ENCODE data around the gene ZNF749. TPM values are rescaled to one million over a fixed set of nuclear protein-coding genes. Genes with fewer than 3 reads are reported as not detected.
"Not testable (repeated sequence)": the region's sequence is repeated elsewhere in the genome, so short reads cannot be mapped to it uniquely, and the experiment has no call there.

Gene ZNF749
- total RNA-seq, 2 experiments from 2014 or later: 14.7 to 17.9 TPM

GRCh38 chr19:57487477-57488298 is 52.6 kb downstream of the ZNF749 start, which contains the start of gene ZNF419:
TSS of gene ZNF419 (plus strand) at chr19:57487750. CDS start at chr19:57487951, 201 bp downstream.
- DNase-seq: peak; percentile 91
- peaks cover 13% of the 10 kb centered on the region for H3K4me1 Mint-ChIP-seq
- POLR2A ChIA-PET: interaction anchor here (0.6 to 0.9 kb wide), 3 partner anchors 12 to 893 kb away, joined by 4 to 9 read pairs (median 4); partner anchors contain the start of genes ZNF71 and ZNF773
- H3K9me3 Mint-ChIP-seq: peaks cover 32% of the 10 kb centered on the region
- H3K27ac Mint-ChIP-seq: peak within 1 kb of the TSS; percentile 81
- peaks cover 49% of the 10 kb centered on the region for H3K36me3 Mint-ChIP-seq
- H3K27me3 Mint-ChIP-seq: not testable (repeated sequence)
- H3K4me3 Mint-ChIP-seq: peak within 1 kb of the TSS; percentile 82
- ATAC-seq (ENCODE audit: low read depth): peak; percentile 92

DNA sequence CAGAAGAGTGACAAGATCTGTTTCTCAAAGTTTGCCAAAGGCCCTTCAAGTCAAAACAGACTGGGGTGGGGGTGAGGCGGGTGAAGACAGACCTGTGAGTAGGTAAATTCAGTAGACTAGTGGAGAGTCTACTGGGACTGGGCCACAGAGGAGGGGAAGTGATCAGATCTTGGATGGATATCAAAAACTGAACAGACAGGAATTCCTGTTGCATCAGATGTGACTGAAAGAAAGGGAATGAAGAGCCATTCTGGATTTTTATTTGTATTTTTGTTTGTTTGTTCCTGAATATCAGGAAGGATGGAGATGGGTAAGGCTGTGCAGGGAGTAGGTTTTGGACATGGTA is 53.1 kb downstream of the ZNF749 start:
- Mint-ChIP-seq H3K27ac (peak overlapping the region; percentile 72), H3K4me1 (peaks cover 13% of the 10 kb centered on the region), H3K36me3 (peaks cover 54% of the 10 kb centered on the region), H3K9me3 (peaks cover 36% of the 10 kb centered on the region), H3K4me3 (peak overlapping the region; percentile 82)
- POLR2A ChIA-PET: interaction anchor here (0.6 kb wide), 1 partner anchor 893 kb away, joined by 9 read pairs; the partner anchor contains the start of gene ZNF71
- DNase-seq; ATAC-seq (ENCODE audit: low read depth); H3K27me3 Mint-ChIP-seq: not testable (repeated sequence)

Other genes starting within 250 kb of the ZNF749 start
- 10 to 100 TPM; 50.7 to 55.9 TPM for gene ZNF264, start 243.8 kb upstream of the ZNF749 start, total RNA-seq
- 1 to 10 TPM; 1.5 to 2.4 TPM for gene AURKC, start 204.3 kb upstream of the ZNF749 start, total RNA-seq
- gene ZNF805, start 194.7 kb upstream of the ZNF749 start, total RNA-seq: 10 to 100 TPM; 14.7 to 15.2 TPM
- gene ZNF460, start 154.8 kb upstream of the ZNF749 start, total RNA-seq: 10 to 100 TPM; 58.2 to 67.1 TPM
- gene ZNF543, start 114.9 kb upstream of the ZNF749 start, total RNA-seq: 10 to 100 TPM; 11.8 to 12.5 TPM
- 10 to 100 TPM; 15.3 to 15.4 TPM for gene ZNF304, start 84.1 kb upstream of the ZNF749 start, total RNA-seq
- gene TRAPPC2B, start 71.8 kb upstream of the ZNF749 start, total RNA-seq: 10 to 100 TPM; 13.2 to 13.6 TPM
- gene ZNF547, start 71.8 kb upstream of the ZNF749 start, total RNA-seq: 1 to 10 TPM; 6.7 to 7.8 TPM
- gene ZNF548, start 45.5 kb upstream of the ZNF749 start, total RNA-seq: 10 to 100 TPM; 50.2 to 55.0 TPM
- gene ZNF17, start 24.2 kb upstream of the ZNF749 start, total RNA-seq: 10 to 100 TPM; 19.0 to 24.9 TPM
- gene VN1R1, start 21.8 kb downstream of the ZNF749 start, total RNA-seq: under 1 TPM; 0.68 to 0.80 TPM
- 10 to 100 TPM; 13.7 to 13.8 TPM for gene ZNF772, start 42.2 kb downstream of the ZNF749 start, total RNA-seq
- 10 to 100 TPM; 19.3 to 21.1 TPM for gene ZNF419, start 52.4 kb downstream of the ZNF749 start, total RNA-seq
- gene ZNF773, start 64.6 kb downstream of the ZNF749 start, total RNA-seq: 10 to 100 TPM; 15.7 to 15.9 TPM
- gene ZNF549, start 92.0 kb downstream of the ZNF749 start, total RNA-seq: 10 to 100 TPM; 13.6 to 13.8 TPM
- gene ZNF550, start 124.5 kb downstream of the ZNF749 start, total RNA-seq: 10 to 100 TPM; 27.7 to 27.9 TPM
- gene ZNF416, start 143.6 kb downstream of the ZNF749 start, total RNA-seq: 10 to 100 TPM in 1 of 2 experiments, 1 to 10 TPM in 1; 10.0 to 10.5 TPM
- gene ZIK1, start 148.8 kb downstream of the ZNF749 start, total RNA-seq: 10 to 100 TPM; 17.9 TPM
- 10 to 100 TPM; 14.0 to 14.2 TPM for gene ZNF530, start 164.6 kb downstream of the ZNF749 start, total RNA-seq
- gene ZNF134, start 178.9 kb downstream of the ZNF749 start, total RNA-seq: 10 to 100 TPM; 29.7 to 34.3 TPM
- gene ZNF211, start 197.8 kb downstream of the ZNF749 start, total RNA-seq: 10 to 100 TPM; 30.6 to 33.6 TPM
- gene ZSCAN4, start 233.6 kb downstream of the ZNF749 start, total RNA-seq: not detected
- 10 to 100 TPM; 18.1 to 21.3 TPM for gene ZNF551, start 246.7 kb downstream of the ZNF749 start, total RNA-seq

All from activated naive CD8-positive, alpha-beta T cell treated with anti-CD3 and anti-CD28 coated beads, Interleukin-2, amount 10 ng/mL, durations not matched to agents 7 days and 5 days (primary cell).